ENCODE data around the gene UAP1L1.
"Not testable (repeated sequence)": the region's sequence is repeated elsewhere in the genome, so short reads cannot be mapped to it uniquely, and the experiment has no call there.

Gene UAP1L1

GRCh38 chr9:137114220-137114612 lies 36.9 kb downstream of the UAP1L1 start:
- DNase-seq (ENCODE audit: low spot score) = peak; percentile 64
- in situ Hi-C loops (cut with MboI; ENCODE audit: low sequenced_read_pairs, unreplicated experiment) = no loop called here
- no peak for TF ChIP-seq CTCF (IDR thresholded peaks at IDR 0.05; ENCODE audit: borderline replicate concordance, control extremely low read depth, extremely low read depth, insufficient read depth, missing control alignments)

- in situ Hi-C loops (cut with MboI; ENCODE audit: low sequenced_read_pairs, unreplicated experiment) = loop anchor here (5.0 kb wide), 1 partner anchor 112 kb away; the partner anchor contains the start of genes CYSRT1 and RNF224
- peak; percentile 96 for DNase-seq (ENCODE audit: low spot score)
Observed at GRCh38 chr9:137114613-137115393, 37.5 kb downstream of the UAP1L1 start, which contains the start of gene DPP7. DPP7 (minus strand) TSS chr9:137114733; CDS start chr9:137114713, 20 bp downstream.

GRCh38 chr9:137115394-137116026 lies 38.2 kb downstream of the UAP1L1 start:
- in situ Hi-C loops (cut with MboI; ENCODE audit: low sequenced_read_pairs, unreplicated experiment) = loop anchor here (5.0 kb wide), 1 partner anchor 112 kb away; the partner anchor contains the start of genes CYSRT1 and RNF224
- TF ChIP-seq CTCF (IDR thresholded peaks at IDR 0.05; ENCODE audit: borderline replicate concordance, control extremely low read depth, extremely low read depth, insufficient read depth, missing control alignments) = no peak
- peak; percentile 21 for DNase-seq (ENCODE audit: low spot score)

More at GRCh38 chr9:137114613-137115393, 37.5 kb downstream of the UAP1L1 start, which contains the start of gene DPP7:
- TF ChIP-seq CTCF (IDR thresholded peaks at IDR 0.05; ENCODE audit: borderline replicate concordance, control extremely low read depth, extremely low read depth, insufficient read depth, missing control alignments) = no peak

- in situ Hi-C loops (cut with MboI; ENCODE audit: low sequenced_read_pairs, unreplicated experiment) = loop anchor here (5.0 kb wide), 1 partner anchor 111 kb away; the partner anchor contains the start of genes CYSRT1 and RNF224
- DNase-seq (ENCODE audit: low spot score) = no peak
- TF ChIP-seq CTCF (IDR thresholded peaks at IDR 0.05; ENCODE audit: borderline replicate concordance, control extremely low read depth, extremely low read depth, insufficient read depth, missing control alignments) = no peak
Observed at GRCh38 chr9:137116027-137116507, 38.8 kb downstream of the UAP1L1 start.

- in situ Hi-C loops (cut with MboI; ENCODE audit: low sequenced_read_pairs, unreplicated experiment) = loop anchor here (5.0 kb wide), 1 partner anchor 111 kb away; the partner anchor contains the start of genes CYSRT1 and RNF224
- no peak for TF ChIP-seq CTCF (IDR thresholded peaks at IDR 0.05; ENCODE audit: borderline replicate concordance, control extremely low read depth, extremely low read depth, insufficient read depth, missing control alignments)
- no peak for DNase-seq (ENCODE audit: low spot score)
Observed at GRCh38 chr9:137116728-137117127, 39.4 kb downstream of the UAP1L1 start.

GRCh38 chr9:137117269-137117731 lies 40.0 kb downstream of the UAP1L1 start:
- in situ Hi-C loops (cut with MboI; ENCODE audit: low sequenced_read_pairs, unreplicated experiment) = loop anchor here (5.0 kb wide), 1 partner anchor 110 kb away; the partner anchor contains the start of genes CYSRT1 and RNF224
- no peak for TF ChIP-seq CTCF (IDR thresholded peaks at IDR 0.05; ENCODE audit: borderline replicate concordance, control extremely low read depth, extremely low read depth, insufficient read depth, missing control alignments)

GRCh38 chr9:137118092-137118603 lies 40.8 kb downstream of the UAP1L1 start:
- DNase-seq (ENCODE audit: low spot score) = not testable (repeated sequence)
- in situ Hi-C loops (cut with MboI; ENCODE audit: low sequenced_read_pairs, unreplicated experiment) = loop anchor here (5.0 kb wide), 1 partner anchor 109 kb away; the partner anchor contains the start of genes CYSRT1 and RNF224

More at GRCh38 chr9:137117269-137117731, 40.0 kb downstream of the UAP1L1 start:
- peak; percentile 9 for DNase-seq (ENCODE audit: low spot score)

- DNase-seq (ENCODE audit: low spot score); in situ Hi-C loops (cut with MboI; ENCODE audit: low sequenced_read_pairs, unreplicated experiment): not testable (repeated sequence)
Observed at GRCh38 chr9:137121927-137122795, 44.8 kb downstream of the UAP1L1 start.
